K562 (cell line): ENCODE data around the gene PSMD13. TPM values are rescaled to one million over a fixed set of nuclear protein-coding genes. Genes with fewer than 3 reads are reported as not detected.

Source experiments
- DIDO1 ChIP-seq: fragments of 450-650 bp; IDR thresholded peaks from 2 replicates; pipeline ENCODE4 v1.6.1; 2016; ENCODE audit warnings: low read depth, missing biosample characterization, missing genetic modification characterization
- EZH2 ChIP-seq: IDR thresholded peaks from 2 replicates; pipeline ENCODE4 v1.6.1; 2012; ENCODE audit warnings: low read depth, mild to moderate bottlenecking, inconsistent platforms, low read length, borderline replicate concordance
- HSF4 ChIP-seq: fragments of 250-450 bp; sonication (Bioruptor Pico); IDR thresholded peaks from 2 replicates; pipeline ENCODE4 v2.1.2; 2022; ENCODE audit warnings: mild to moderate bottlenecking, moderate library complexity, borderline replicate concordance
- LARP7 ChIP-seq: fragments of 450-650 bp; IDR thresholded peaks from 2 replicates; pipeline ENCODE4 v1.6.1; 2016
- MED1 ChIP-seq: sonication (generic); formaldehyde crosslinking; IDR thresholded peaks from 2 replicates; pipeline ENCODE4 v1.8.1; 2023; ENCODE audit warnings: missing genetic modification reagents, borderline replicate concordance
- RBM34 ChIP-seq: fragments of 200-400 bp; formaldehyde crosslinking; IDR thresholded peaks from 2 replicates; pipeline ENCODE4 v1.6.1; 2018; ENCODE audit warnings: low read length, borderline replicate concordance; ENCODE audit not compliant: insufficient read depth
- SIRT6 ChIP-seq: IDR thresholded peaks from one replicate; pipeline ENCODE4 v1.6.1; 2012; ENCODE audit warnings: low read depth, mild to moderate bottlenecking, control low read depth, inconsistent platforms, low read length, moderate library complexity
- SLC30A9 ChIP-seq: fragments of 250-450 bp; sonication (Bioruptor Pico); IDR thresholded peaks from 2 replicates; pipeline ENCODE4 v1.8.0; 2022; ENCODE audit warnings: mild to moderate bottlenecking, moderate library complexity
- SNRNP70 ChIP-seq: fragments of 200-400 bp; formaldehyde crosslinking; optimal IDR thresholded peaks from 2 replicates; pipeline ENCODE3; 2017; ENCODE audit warnings: low read depth, low read length
- SPI1 ChIP-seq: IDR thresholded peaks from 2 replicates; pipeline ENCODE4 v1.6.1; 2011; ENCODE audit warnings: low read depth, low read length, control low read depth, borderline replicate concordance
- ZFP1 ChIP-seq: fragments of 450-650 bp; formaldehyde crosslinking; IDR thresholded peaks from 2 replicates; pipeline ENCODE4 v1.4.0; 2020; ENCODE audit warnings: mild to moderate bottlenecking, mixed read lengths
- ZNF436 ChIP-seq: fragments of 250-450, 450-650 bp; sonication (Bioruptor Pico); formaldehyde crosslinking; IDR thresholded peaks from 2 replicates; pipeline ENCODE4 v1.7.0; 2020; ENCODE audit warnings: mild to moderate bottlenecking
- ZNF695 ChIP-seq: fragments of 450-650 bp; formaldehyde crosslinking; IDR thresholded peaks from 2 replicates; pipeline ENCODE4 v1.4.0; 2020; ENCODE audit warnings: mild to moderate bottlenecking, moderate library complexity
- ZNF740 ChIP-seq, 3 experiments: fragments of 200-800 bp in 1 of 3; sonication (Bioruptor generic) in 1 of 3; sonication (generic) in 1 of 3; formaldehyde crosslinking in 1 of 3; IDR thresholded peaks; 2 replicates each; pipeline versions ENCODE4 v1.6.1 to v1.8.0; 2016 to 2022; ENCODE audit warnings: mild to moderate bottlenecking in 2 of 3, missing compliant biosample characterization in 2 of 3, missing genetic modification characterization in 2 of 3, missing genetic modification reagents in 1 of 3
- polyA plus RNA-seq, 8 experiments: library from polyadenylated mRNA; depleted of rRNA in 4 of 8; stranded (reverse) in 5 of 8; unstranded in 3 of 8; fragments of >200 nt; fragmentation: Nextera tagmentation in 2 of 8; fragmentation: Illumina TruSeq in 1 of 8; extraction: Ambion mirVana in 2 of 8; extraction: Trizol in 1 of 8; gene quantifications; 2 replicates each; pipeline versions ENCODE4 v1.2.1 to v1.2.3, GENCODE V29; 2011 to 2014; ENCODE audit warnings: inconsistent platforms in 1 of 8, missing spikeins in 1 of 8
- total RNA-seq, 7 experiments: library from RNA; depleted of rRNA in 6 of 7; stranded (reverse); fragments of >200 nt in 6 of 7; fragmentation: Illumina TruSeq in 2 of 7; extraction: Trizol in 2 of 7; gene quantifications; 2 replicates each; pipeline versions ENCODE4 v1.2.1 to v1.2.3, GENCODE V29; 2011 to 2021; ENCODE audit warnings: low replicate concordance in 1 of 7
- TF ChIP-seq, protein P1 (sequence below): sonication (generic); formaldehyde crosslinking; IDR thresholded peaks from 2 replicates; pipeline ENCODE4 v1.8.0; 2022; ENCODE audit warnings: missing genetic modification reagents, mild to moderate bottlenecking, borderline replicate concordance
- TF ChIP-seq, protein P2 (sequence below): IDR thresholded peaks from 2 replicates; pipeline ENCODE4 v1.6.1; 2016; ENCODE audit warnings: missing genetic modification characterization, missing compliant biosample characterization
- TF ChIP-seq, protein P3 (sequence below): sonication (generic); formaldehyde crosslinking; IDR thresholded peaks from 2 replicates; pipeline ENCODE4 v1.8.1; 2023; ENCODE audit warnings: mild to moderate bottlenecking, missing genetic modification reagents, moderate library complexity
- TF ChIP-seq, protein P4 (sequence below): sonication (generic); formaldehyde crosslinking; IDR thresholded peaks from 2 replicates; pipeline ENCODE4 v1.8.0; 2023; ENCODE audit warnings: mild to moderate bottlenecking, missing genetic modification reagents

Gene PSMD13
- total and polyA plus RNA-seq, 9 of the 15 experiments (the other 6 are each of a cell fraction or from before 2014, with no cell fraction given): 185 to 383 (median 267) TPM

GRCh38 chr11:236774-237767 is at the start of gene PSMD13 (continued):
- TF ChIP-seq DIDO1 (tag): no peak
- TF ChIP-seq SPI1: 0 out of 2 replicates have a peak, but pooled peaks have one; percentile 38
- no peak for TF ChIP-seq ZFP1 (CRISPR knock-in tag)
- no peak for TF ChIP-seq RBM34
- TF ChIP-seq, protein P1, sequence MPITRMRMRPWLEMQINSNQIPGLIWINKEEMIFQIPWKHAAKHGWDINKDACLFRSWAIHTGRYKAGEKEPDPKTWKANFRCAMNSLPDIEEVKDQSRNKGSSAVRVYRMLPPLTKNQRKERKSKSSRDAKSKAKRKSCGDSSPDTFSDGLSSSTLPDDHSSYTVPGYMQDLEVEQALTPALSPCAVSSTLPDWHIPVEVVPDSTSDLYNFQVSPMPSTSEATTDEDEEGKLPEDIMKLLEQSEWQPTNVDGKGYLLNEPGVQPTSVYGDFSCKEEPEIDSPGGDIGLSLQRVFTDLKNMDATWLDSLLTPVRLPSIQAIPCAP (CRISPR knock-in tag): no peak
- no peak for TF ChIP-seq MED1 (CRISPR knock-in tag)
- TF ChIP-seq HSF4 (CRISPR knock-in tag): no peak
- no peak for TF ChIP-seq ZNF436 (CRISPR knock-in tag)
- TF ChIP-seq, protein P2, sequence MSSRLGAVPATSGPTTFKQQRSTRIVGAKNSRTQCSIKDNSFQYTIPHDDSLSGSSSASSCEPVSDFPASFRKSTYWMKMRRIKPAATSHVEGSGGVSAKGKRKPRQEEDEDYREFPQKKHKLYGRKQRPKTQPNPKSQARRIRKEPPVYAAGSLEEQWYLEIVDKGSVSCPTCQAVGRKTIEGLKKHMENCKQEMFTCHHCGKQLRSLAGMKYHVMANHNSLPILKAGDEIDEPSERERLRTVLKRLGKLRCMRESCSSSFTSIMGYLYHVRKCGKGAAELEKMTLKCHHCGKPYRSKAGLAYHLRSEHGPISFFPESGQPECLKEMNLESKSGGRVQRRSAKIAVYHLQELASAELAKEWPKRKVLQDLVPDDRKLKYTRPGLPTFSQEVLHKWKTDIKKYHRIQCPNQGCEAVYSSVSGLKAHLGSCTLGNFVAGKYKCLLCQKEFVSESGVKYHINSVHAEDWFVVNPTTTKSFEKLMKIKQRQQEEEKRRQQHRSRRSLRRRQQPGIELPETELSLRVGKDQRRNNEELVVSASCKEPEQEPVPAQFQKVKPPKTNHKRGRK: no peak
- TF ChIP-seq SNRNP70: no peak
- no peak for TF ChIP-seq ZNF695 (CRISPR knock-in tag)
- no peak for TF ChIP-seq ZNF740 (CRISPR knock-in tag; IDR thresholded peaks at IDR 0.05)
- TF ChIP-seq ZNF740 (tag; IDR thresholded peaks at IDR 0.05): no peak
- TF ChIP-seq EZH2: no peak
- no peak for TF ChIP-seq LARP7
- TF ChIP-seq SIRT6: no peak
- TF ChIP-seq, protein P3, sequence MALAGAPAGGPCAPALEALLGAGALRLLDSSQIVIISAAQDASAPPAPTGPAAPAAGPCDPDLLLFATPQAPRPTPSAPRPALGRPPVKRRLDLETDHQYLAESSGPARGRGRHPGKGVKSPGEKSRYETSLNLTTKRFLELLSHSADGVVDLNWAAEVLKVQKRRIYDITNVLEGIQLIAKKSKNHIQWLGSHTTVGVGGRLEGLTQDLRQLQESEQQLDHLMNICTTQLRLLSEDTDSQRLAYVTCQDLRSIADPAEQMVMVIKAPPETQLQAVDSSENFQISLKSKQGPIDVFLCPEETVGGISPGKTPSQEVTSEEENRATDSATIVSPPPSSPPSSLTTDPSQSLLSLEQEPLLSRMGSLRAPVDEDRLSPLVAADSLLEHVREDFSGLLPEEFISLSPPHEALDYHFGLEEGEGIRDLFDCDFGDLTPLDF (CRISPR knock-in tag): peak; percentile 57; the same call in 1 of the 2 replicates
- TF ChIP-seq, protein P4, sequence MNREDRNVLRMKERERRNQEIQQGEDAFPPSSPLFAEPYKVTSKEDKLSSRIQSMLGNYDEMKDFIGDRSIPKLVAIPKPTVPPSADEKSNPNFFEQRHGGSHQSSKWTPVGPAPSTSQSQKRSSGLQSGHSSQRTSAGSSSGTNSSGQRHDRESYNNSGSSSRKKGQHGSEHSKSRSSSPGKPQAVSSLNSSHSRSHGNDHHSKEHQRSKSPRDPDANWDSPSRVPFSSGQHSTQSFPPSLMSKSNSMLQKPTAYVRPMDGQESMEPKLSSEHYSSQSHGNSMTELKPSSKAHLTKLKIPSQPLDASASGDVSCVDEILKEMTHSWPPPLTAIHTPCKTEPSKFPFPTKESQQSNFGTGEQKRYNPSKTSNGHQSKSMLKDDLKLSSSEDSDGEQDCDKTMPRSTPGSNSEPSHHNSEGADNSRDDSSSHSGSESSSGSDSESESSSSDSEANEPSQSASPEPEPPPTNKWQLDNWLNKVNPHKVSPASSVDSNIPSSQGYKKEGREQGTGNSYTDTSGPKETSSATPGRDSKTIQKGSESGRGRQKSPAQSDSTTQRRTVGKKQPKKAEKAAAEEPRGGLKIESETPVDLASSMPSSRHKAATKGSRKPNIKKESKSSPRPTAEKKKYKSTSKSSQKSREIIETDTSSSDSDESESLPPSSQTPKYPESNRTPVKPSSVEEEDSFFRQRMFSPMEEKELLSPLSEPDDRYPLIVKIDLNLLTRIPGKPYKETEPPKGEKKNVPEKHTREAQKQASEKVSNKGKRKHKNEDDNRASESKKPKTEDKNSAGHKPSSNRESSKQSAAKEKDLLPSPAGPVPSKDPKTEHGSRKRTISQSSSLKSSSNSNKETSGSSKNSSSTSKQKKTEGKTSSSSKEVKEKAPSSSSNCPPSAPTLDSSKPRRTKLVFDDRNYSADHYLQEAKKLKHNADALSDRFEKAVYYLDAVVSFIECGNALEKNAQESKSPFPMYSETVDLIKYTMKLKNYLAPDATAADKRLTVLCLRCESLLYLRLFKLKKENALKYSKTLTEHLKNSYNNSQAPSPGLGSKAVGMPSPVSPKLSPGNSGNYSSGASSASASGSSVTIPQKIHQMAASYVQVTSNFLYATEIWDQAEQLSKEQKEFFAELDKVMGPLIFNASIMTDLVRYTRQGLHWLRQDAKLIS (CRISPR knock-in tag): no peak
- TF ChIP-seq SLC30A9 (CRISPR knock-in tag): no peak
